HepG2 (cell line): ENCODE data around the gene HPCAL1. TPM values are rescaled to one million over a fixed set of nuclear protein-coding genes. Genes with fewer than 3 reads are reported as not detected.

Experiments
- ATAC-seq: fragments of 200-7000 bp; cut with Tn5 transposase; 3 replicates; pipeline ENCODE4 v1.9.1; 2020; ENCODE audit warnings: mild to moderate bottlenecking, moderate library complexity
- Bru-seq: library from RNA; stranded (reverse); fragments of 400-500 nt; gene quantifications from one replicate; lab custom pipeline; 2021; lab: Mats Ljungman, UMichigan
- BruChase-seq, 2 experiments: library from RNA; stranded (reverse); fragments of 400-500 nt; gene quantifications; one replicate each; lab custom pipeline; 2021; lab: Mats Ljungman, UMichigan
- BruUV-seq: library from RNA; stranded (reverse); fragments of 400-500 nt; replicated peaks from 2 replicates; lab custom pipeline; 2021; lab: Mats Ljungman, UMichigan
- CTCF ChIA-PET: fragments of 300-600 bp; formaldehyde crosslinking; extraction: SDS; loops from one replicate; lab custom pipeline; 2021; ENCODE audit warnings: low total read pairs, inconsistent platforms, low intra/inter-chr PET ratio; lab: Yijun Ruan, JAX
- POLR2A ChIA-PET: fragments of 350-600 bp; sonication (Branson Sonifier 250); formaldehyde crosslinking; loops from one replicate; lab custom pipeline; 2020; ENCODE audit warnings: antibody characterized with exemption, inconsistent platforms; lab: Yijun Ruan, JAX
- DNase-seq: peaks from one replicate; pipeline ENCODE4 v3.0.0-alpha.2; 2015; ENCODE audit warnings: low spot score
- FAIRE-seq: peaks from 3 replicates; lab custom pipeline; 2011; peaks lifted over from hg19 to GRCh38; lab: Jason Lieb, UNC
- H2AFZ ChIP-seq: one replicate; pipeline ENCODE4 v1.6.1; 2011; ENCODE audit warnings: low read length, inconsistent platforms
- H3K27ac ChIP-seq: fragments of 300-600 bp; 3 replicates; pipeline ENCODE4 v1.8.0; 2011; ENCODE audit warnings: mixed run types, mild to moderate bottlenecking, mixed read lengths, low read length, inconsistent platforms; ENCODE audit not compliant: insufficient read depth; ENCODE audit errors: extremely low read length
- H3K27me3 ChIP-seq, 2 experiments: fragments of 200-600 bp in 1 of 2; 2 replicates in 1 of 2; 3 replicates in 1 of 2; pipeline versions ENCODE4 v1.6.0 to v1.8.0; 2011; ENCODE audit warnings: low read length in 2 of 2, mild to moderate bottlenecking in 2 of 2, moderate library complexity in 2 of 2, inconsistent platforms in 1 of 2; ENCODE audit not compliant: insufficient read depth in 2 of 2, control insufficient read depth in 1 of 2
- H3K36me3 ChIP-seq, 2 experiments: fragments of 200-600 bp in 1 of 2; replicated peaks in 1 of 2; 2 replicates in 1 of 2; 3 replicates in 1 of 2; pipeline versions ENCODE4 v1.5.1 to v1.8.0; 2011; ENCODE audit warnings: low read length in 2 of 2, inconsistent platforms in 1 of 2; ENCODE audit not compliant: insufficient read depth in 2 of 2, control insufficient read depth in 1 of 2
- H3K4me1 ChIP-seq: 2 replicates; pipeline ENCODE4 v1.5.1; 2012; ENCODE audit warnings: low read length, inconsistent platforms; ENCODE audit not compliant: insufficient read depth
- H3K4me2 ChIP-seq: 2 replicates; pipeline ENCODE4 v1.6.0; 2011; ENCODE audit warnings: low read depth, low read length, inconsistent platforms
- H3K4me3 ChIP-seq, 3 experiments: fragments of 200-600 bp in 1 of 3; sonication (generic), shearing (Covaris generic) in 1 of 3; replicated peaks in 1 of 3; 2 replicates each; pipeline ENCODE4 v1.5.1; 2011 to 2016; ENCODE audit warnings: low read length in 3 of 3, inconsistent platforms in 2 of 3, low read depth in 2 of 3, mild to moderate bottlenecking in 2 of 3, control low read depth in 1 of 3, mixed read lengths in 1 of 3; ENCODE audit not compliant: insufficient read depth in 1 of 3
- H3K79me2 ChIP-seq: one replicate; pipeline ENCODE4 v1.6.1; 2011; ENCODE audit warnings: low read length, inconsistent platforms; ENCODE audit not compliant: insufficient read depth
- H3K9ac ChIP-seq: 2 replicates; pipeline ENCODE4 v1.6.0; 2011; ENCODE audit warnings: mild to moderate bottlenecking, low read depth, low read length, inconsistent platforms; ENCODE audit not compliant: insufficient read depth
- H3K9me3 ChIP-seq: 2 replicates; pipeline ENCODE4 v1.5.1; 2012; ENCODE audit warnings: mild to moderate bottlenecking, low read length
- H4K20me1 ChIP-seq: 2 replicates; pipeline ENCODE4 v1.6.0; 2011; ENCODE audit warnings: inconsistent platforms, mild to moderate bottlenecking, low read length, moderate library complexity; ENCODE audit not compliant: insufficient read depth
- ADNP ChIP-seq: sonication (generic); formaldehyde crosslinking; IDR thresholded peaks from 2 replicates; pipeline ENCODE4 v1.4.0; 2020; ENCODE audit warnings: missing genetic modification reagents
- ATF6 ChIP-seq: sonication (generic); formaldehyde crosslinking; conservative IDR thresholded peaks from 2 replicates; pipeline ENCODE4 v1.4.0; 2020; ENCODE audit warnings: missing genetic modification reagents
- BRCA1 ChIP-seq: sonication (generic); formaldehyde crosslinking; IDR thresholded peaks from 2 replicates; pipeline ENCODE4 v1.4.0; 2020; ENCODE audit warnings: missing genetic modification reagents
- ERF ChIP-seq: IDR thresholded peaks from 2 replicates; pipeline ENCODE4 v1.6.1; 2018; ENCODE audit warnings: missing biosample characterization, missing genetic modification reagents
- GABPB1 ChIP-seq: IDR thresholded peaks from 2 replicates; pipeline ENCODE4 v1.6.1; 2016; ENCODE audit warnings: mild to moderate bottlenecking, missing genetic modification reagents, moderate library complexity, missing compliant biosample characterization
- MAX ChIP-seq: IDR thresholded peaks from 2 replicates; pipeline ENCODE4 v1.6.1; 2012; ENCODE audit warnings: inconsistent platforms
- RBFOX2 ChIP-seq: fragments of 200-400 bp; formaldehyde crosslinking; IDR thresholded peaks from 2 replicates; pipeline ENCODE4 v1.6.1; 2017; ENCODE audit warnings: low read depth, mild to moderate bottlenecking, low read length
- THAP11 ChIP-seq: IDR thresholded peaks from 2 replicates; pipeline ENCODE4 v1.6.1; 2016; ENCODE audit warnings: missing biosample characterization, missing genetic modification reagents
- ZNF143 ChIP-seq: sonication (generic); formaldehyde crosslinking; IDR thresholded peaks from 2 replicates; pipeline ENCODE4 v1.4.0; 2020; ENCODE audit warnings: missing genetic modification reagents
- ZNF530 ChIP-seq: sonication (generic); formaldehyde crosslinking; IDR thresholded peaks from 2 replicates; pipeline ENCODE4 v1.5.0; 2020; ENCODE audit warnings: low read depth, mild to moderate bottlenecking, missing genetic modification reagents
- ZNF710 ChIP-seq: sonication (generic); formaldehyde crosslinking; IDR thresholded peaks from 2 replicates; pipeline ENCODE4 v1.5.0; 2020; ENCODE audit warnings: mild to moderate bottlenecking, missing genetic modification reagents, borderline replicate concordance
- ZNF878 ChIP-seq: sonication (generic); formaldehyde crosslinking; IDR thresholded peaks from 2 replicates; pipeline ENCODE4 v1.8.1; 2023; ENCODE audit warnings: mild to moderate bottlenecking, missing genetic modification reagents, moderate library complexity
- WGBS: methylation state at CpG from one replicate; pipeline ENCODE4 v1.1.6; 2017; ENCODE audit warnings: low lambda C conversion rate; 5-methylcytosine and 5-hydroxymethylcytosine counted together
- in situ Hi-C: cut with HindIII; loops from 2 replicates; pipeline ENCODE4 v1.10.0; 2017; ENCODE audit warnings: low pct_unique_long_range_greater_than_20kb; ENCODE audit not compliant: extremely low pct_ligation_motif_present
- intact Hi-C: fragments of 100-400 bp; cut with micrococcal nuclease; formaldehyde crosslinking; loops from one replicate; pipeline ENCODE4 v1.10.0; 2022; ENCODE audit not compliant: unreplicated experiment
- long read RNA-seq, 2 experiments: library from RNA in 1 of 2; library from polyadenylated mRNA in 1 of 2; stranded (forward) in 1 of 2; unstranded in 1 of 2; transcript quantifications; one replicate each; pipeline ENCODE4 v2.0.0, GENCODE V29; 2019 to 2022
- polyA minus RNA-seq, 3 experiments: library from RNA; depleted of rRNA, polyadenylated mRNA; stranded (reverse); fragments of >200 nt; gene quantifications; 2 replicates each; pipeline ENCODE4 v1.2.3, GENCODE V29; 2011; ENCODE audit warnings: low replicate concordance in 1 of 3
- polyA plus RNA-seq, 8 experiments: library from polyadenylated mRNA; depleted of rRNA in 3 of 8; stranded (reverse) in 7 of 8; unstranded in 1 of 8; fragments of >200 nt; fragmentation: Illumina TruSeq in 4 of 8; extraction: Trizol in 4 of 8; gene quantifications; 2 replicates each; pipeline versions ENCODE4 v1.2.1 to v1.2.3, GENCODE V29; 2011 to 2016; ENCODE audit warnings: low read depth in 4 of 8, missing spikeins in 1 of 8, mixed read lengths in 1 of 8; ENCODE audit not compliant: insufficient read depth in 1 of 8
- total RNA-seq, 5 experiments: library from RNA; depleted of rRNA; stranded (reverse); fragments of >200 nt; fragmentation: Illumina TruSeq; extraction: Trizol; gene quantifications; 2 replicates each; pipeline ENCODE4 v1.2.3, GENCODE V29; 2016; ENCODE audit warnings: low read depth in 1 of 5

HPCAL1 gene
- total RNA-seq (2016; rRNA removed; fragmentation: Illumina TruSeq; extraction: Trizol) (23.3 and 29.9 TPM in 2 replicates), polyA plus RNA-seq (2011; rRNA removed) (29.5 and 38.6 TPM in 2 replicates), polyA minus RNA-seq (2011; rRNA and poly(A)+ RNA removed; ENCODE audit: low replicate concordance) (26.5 and 27.7 TPM in 2 replicates), Bru-seq, nascent RNA (percentile 69 among the genes with signal in this experiment), BruChase-seq, experiment 1, labeled RNA remaining after a 6-hour chase (percentile 72 among the genes with signal in this experiment), BruChase-seq, experiment 2, labeled RNA remaining after a 2-hour chase (percentile 76 among the genes with signal in this experiment)
- total RNA-seq (2016; cell fraction: cytosol; rRNA removed; fragmentation: Illumina TruSeq; extraction: Trizol; ENCODE audit: low read depth), result 43.0 and 51.2 TPM in 2 replicates
- 21.4 and 28.1 TPM in 2 replicates for total RNA-seq (2016; cell fraction: insoluble cytoplasmic fraction; rRNA removed; fragmentation: Illumina TruSeq; extraction: Trizol)
- total RNA-seq (2016; cell fraction: membrane; rRNA removed; fragmentation: Illumina TruSeq; extraction: Trizol), result 50.7 and 67.7 TPM in 2 replicates
- 12.9 and 16.1 TPM in 2 replicates for total RNA-seq (2016; cell fraction: nucleus; rRNA removed; fragmentation: Illumina TruSeq; extraction: Trizol)
- polyA plus RNA-seq (2011; cell fraction: cytosol; rRNA removed), result 29.8 and 35.9 TPM in 2 replicates
- 54.3 and 60.0 TPM in 2 replicates for polyA plus RNA-seq (2011; cell fraction: nucleus; rRNA removed)
- polyA plus RNA-seq (2012), result 46.0 and 46.8 TPM in 2 replicates
- polyA plus RNA-seq (2016; cell fraction: cytosol; fragmentation: Illumina TruSeq; extraction: Trizol; ENCODE audit: low read depth), result 37.1 and 47.1 TPM in 2 replicates
- 24.6 and 35.5 TPM in 2 replicates for polyA plus RNA-seq (2016; cell fraction: insoluble cytoplasmic fraction; fragmentation: Illumina TruSeq; extraction: Trizol; ENCODE audit: low read depth)
- polyA plus RNA-seq (2016; cell fraction: membrane; fragmentation: Illumina TruSeq; extraction: Trizol; ENCODE audit: low read depth), result 54.6 and 65.1 TPM in 2 replicates
- 30.3 and 35.7 TPM in 2 replicates for polyA plus RNA-seq (2016; cell fraction: nucleus; fragmentation: Illumina TruSeq; extraction: Trizol; ENCODE audit: insufficient read depth, low read depth)
- 19.4 and 20.4 TPM in 2 replicates for polyA minus RNA-seq (2011; cell fraction: cytosol; rRNA and poly(A)+ RNA removed)
- polyA minus RNA-seq (2011; cell fraction: nucleus; rRNA and poly(A)+ RNA removed), result 12.6 and 15.5 TPM in 2 replicates
- long read RNA-seq, experiment 1, transcript HPCAL1-201 (5 exons, 1,751 nt), result major isoform, 66 of 89 reads
- long read RNA-seq, experiment 1, partial matches to known transcripts, result 3 of 89 reads
- long read RNA-seq, experiment 1, other reads (novel, unspliced or antisense), result 20 of 89 reads
- long read RNA-seq, experiment 2, transcript HPCAL1-201 (5 exons, 1,751 nt), result major isoform, 53 of 133 reads
- long read RNA-seq, experiment 2, partial matches to known transcripts, result 29 of 133 reads
- long read RNA-seq, experiment 2, other reads (novel, unspliced or antisense), result 51 of 133 reads

- Histone ChIP-seq H3K27ac (peak within 1 kb of the TSS; percentile 88), H3K36me3 (0 out of 5 replicates have a peak, but pooled peaks cover 0 to 2% of the 10 kb centered on the region in 2 experiments), H3K27me3 (no peaks in the 10 kb centered on the region; a peak in 1 of 5 replicates), H3K4me1 (peaks cover 64% of the 10 kb centered on the region), H2AFZ (no peak within 1 kb of the TSS), H3K9me3 (no peaks in the 10 kb centered on the region), H3K79me2 (peaks cover 46% of the 10 kb centered on the region), H3K9ac (peak within 1 kb of the TSS; percentile 80), H3K4me3 (peak within 1 kb of the TSS; percentile 68 to 93 (median 91)), H3K4me2 (peak within 1 kb of the TSS; percentile 97), H4K20me1 (peaks cover 33% of the 10 kb centered on the region; the same call in 1 of the 2 replicates)
- no TSS peak for BruUV-seq
- peak; percentile 89 for ATAC-seq
- 2% methylated on average over 42 of the region's 87 CpGs for WGBS
- in situ Hi-C loops, result no loop called here
- intact Hi-C loops, result loop anchor here (1.0 to 2.0 kb wide), 3 partner anchors 18 to 180 kb away; partner anchors contain the start of gene RRM2
- ChIA-PET POLR2A (interaction anchor here (1.0 to 5.2 kb wide), 18 partner anchors 7 to 259 kb away, joined by 3 to 105 read pairs (median 9); partner anchors contain the start of genes KLF11 and ODC1), CTCF (interaction anchor here (1.4 to 2.7 kb wide), 3 partner anchors 32 to 114 kb away, joined by 6 to 11 read pairs (median 10); no protein-coding TSS in a partner anchor)
- peak; percentile 96 for DNase-seq
- no peak for FAIRE-seq
- TF ChIP-seq ZNF143 (CRISPR knock-in tag) (peak; percentile 78), ZNF530 (CRISPR knock-in tag) (no peak), ZNF878 (CRISPR knock-in tag) (peak; percentile 92), ERF (CRISPR knock-in tag) (peak; percentile 58; the same call in 1 of the 2 replicates), BRCA1 (CRISPR knock-in tag) (peak; percentile 73; the same call in 1 of the 2 replicates), RBFOX2 (peak; percentile 78), ZNF710 (0 out of 2 replicates have a peak, but pooled peaks have one; percentile 10), ADNP (CRISPR knock-in tag) (no peak), ATF6 (no peak; the same call in 1 of the 2 replicates), MAX (peak; percentile 78; the same call in 1 of the 2 replicates), THAP11 (peak; percentile 72; the same call in 1 of the 2 replicates), GABPB1 (peak; percentile 87)
Measured at GRCh38 chr2:10302479-10303180, at the start of gene HPCAL1. Gene HPCAL1, plus strand, starts transcription at chr2:10302904. Its CDS starts 116,854 bp downstream, at chr2:10419758.
